Left lung (tissue), 10 donors: ENCODE results near the gene DLG4. TPM values are rescaled to one million over a fixed set of nuclear protein-coding genes. Genes with fewer than 3 reads are reported as not detected.

ENCODE experiments used
- ATAC-seq: fragments of 200-7000 bp; cut with Tn5 transposase; one replicate; pipeline ENCODE4 v1.9.1; 2020; ENCODE audit warnings: moderate library complexity
- DNase-seq, 4 donors: peaks; one replicate each; pipeline ENCODE4 v3.0.0-alpha.2; 2013 to 2020
- H3K27ac ChIP-seq, 2 donors: fragments of 200-600 bp; sonication (generic) in 1 of 2; one replicate each; pipeline versions ENCODE4 v1.5.0 to v1.8.0; 2020 to 2021
- H3K27me3 ChIP-seq, 2 donors: fragments of 200-600 bp; sonication (generic) in 1 of 2; one replicate each; pipeline versions ENCODE4 v1.5.0 to v1.8.0; 2020 to 2021
- H3K36me3 ChIP-seq, 2 donors: fragments of 200-600 bp; sonication (generic) in 1 of 2; one replicate each; pipeline versions ENCODE4 v1.5.0 to v1.8.0; 2020 to 2021
- H3K4me1 ChIP-seq, 2 donors: fragments of 200-600 bp; one replicate each; pipeline ENCODE4 v1.8.0; 2021
- H3K4me3 ChIP-seq, 2 donors: fragments of 200-600 bp; sonication (generic) in 1 of 2; one replicate each; pipeline versions ENCODE4 v1.5.0 to v1.8.0; 2020 to 2021; ENCODE audit warnings: mild to moderate bottlenecking in 1 of 2
- H3K9me3 ChIP-seq, 2 donors: fragments of 200-600 bp; sonication (generic) in 1 of 2; one replicate each; pipeline versions ENCODE4 v1.5.0 to v1.8.0; 2020 to 2021
- CTCF ChIP-seq, 2 donors: fragments of 200-600 bp; sonication (generic) in 1 of 2; IDR thresholded peaks; one replicate each; pipeline versions ENCODE4 v1.5.0 to v1.8.0; 2021; ENCODE audit warnings: antibody characterized with exemption in 2 of 2
- intact Hi-C, 2 donors: fragments of 100-400 bp; cut with DNase I; formaldehyde crosslinking; loops; one replicate each; pipeline versions ENCODE4 v1.11.2 to v1.14.2; 2022
- microRNA-seq, 2 donors: library from miRNA; unstranded; fragments of <30 nt; microRNA quantifications; one replicate each; pipeline ENCODE4, GENCODE V29; 2019
- polyA plus RNA-seq, 6 donors: library from polyadenylated mRNA; unstranded; fragments of 120-200 nt; gene quantifications; one replicate each; pipeline ENCODE4 v1.2.1, GENCODE V29; 2013; ENCODE audit not compliant: insufficient read length in 6 of 6
- total RNA-seq, 2 donors: library from RNA; stranded (reverse); fragmentation: NEBNext Ultra II Directional; extraction: Animal tissue kit (Norgen Biotek cat#: 25700); gene quantifications; one replicate each; pipeline ENCODE4 v1.2.1, GENCODE V29; 2021
- donor health status: DM: no; HTN: yes; CAD: no.
- donor health status: DM: no; HTN: no; CAD: no.

DLG4 gene
- total and polyA plus RNA-seq, 8 donors, result 25.9 to 60.0 (median 45.1) TPM

DNA sequence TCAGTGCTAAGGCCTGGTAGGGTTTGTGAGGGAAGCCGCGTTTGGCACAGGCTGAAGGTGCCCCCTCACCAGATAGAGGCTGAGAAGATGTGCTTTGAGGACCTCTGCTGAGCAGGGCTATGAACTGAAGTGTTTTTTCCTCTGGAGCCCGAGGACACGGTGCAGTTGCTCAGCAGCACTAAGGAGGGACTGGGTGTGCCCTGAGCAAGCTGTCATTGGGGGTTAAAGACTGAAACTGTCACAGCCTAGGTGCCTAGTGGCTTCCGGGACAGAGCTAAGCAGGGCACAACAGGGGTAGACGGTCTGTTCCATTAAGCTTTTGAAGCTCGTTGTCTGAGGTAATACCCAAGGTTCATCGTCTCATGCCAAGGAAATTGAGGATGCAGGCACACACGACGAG lies 80.2 kb downstream of the DLG4 start:
- DNase-seq (no peak), ATAC-seq (no peak)
- H3K36me3 ChIP-seq, result no peaks in the 10 kb centered on the region
- intact Hi-C loops, result loop anchor here in 1 of 2 donors (5.0 kb wide), 1 partner anchor 87 kb away; no protein-coding TSS in a partner anchor
- no peak for TF ChIP-seq CTCF (IDR thresholded peaks at IDR 0.05)
- H3K27ac ChIP-seq, result peak overlapping the region in 1 of 2 donors; percentile 67
- H3K27me3 ChIP-seq, result peaks cover 0 to 38% of the 10 kb centered on the region in 2 donors
- peaks cover 0 to 22% of the 10 kb centered on the region in 2 donors for H3K4me1 ChIP-seq
- peak overlapping the region in 1 of 2 donors; percentile 29 for H3K4me3 ChIP-seq
- no peaks in the 10 kb centered on the region for H3K9me3 ChIP-seq

- intact Hi-C loops, result loop anchor here in 1 of 2 donors (5.0 kb wide), 1 partner anchor 87 kb away; no protein-coding TSS in a partner anchor
- H3K27ac ChIP-seq, result peak overlapping the region; percentile 26 to 67
- H3K27me3 ChIP-seq, result peaks cover 0 to 39% of the 10 kb centered on the region in 2 donors
- H3K4me1 ChIP-seq, result peaks cover 0 to 27% of the 10 kb centered on the region in 2 donors
- peak overlapping the region in 1 of 2 donors; percentile 29 for H3K4me3 ChIP-seq
- DNase-seq (no peak), ATAC-seq (peak; percentile 13)
- TF ChIP-seq CTCF (IDR thresholded peaks at IDR 0.05), result no peak
- H3K36me3 ChIP-seq, result no peaks in the 10 kb centered on the region
- no peaks in the 10 kb centered on the region for H3K9me3 ChIP-seq
These were observed 80.7 kb downstream of the DLG4 start for GRCh38 chr17:7138800-7139381.

GRCh38 chr17:7137171-7137943 lies 82.3 kb downstream of the DLG4 start:
- no peak for TF ChIP-seq CTCF (IDR thresholded peaks at IDR 0.05)
- DNase-seq, result peak in 1 of 4 donors; percentile 70
- Histone ChIP-seq H3K4me1 (peaks cover 0 to 42% of the 10 kb centered on the region in 2 donors), H3K9me3 (no peaks in the 10 kb centered on the region), H3K27ac (peak overlapping the region; percentile 30 to 39), H3K4me3 (peak overlapping the region in 1 of 2 donors; percentile 29), H3K36me3 (no peaks in the 10 kb centered on the region), H3K27me3 (peaks cover 0 to 50% of the 10 kb centered on the region in 2 donors)
- ATAC-seq, result peak; percentile 42
- intact Hi-C loops, result loop anchor here in 1 of 2 donors (5.0 kb wide), 1 partner anchor 85 kb away; no protein-coding TSS in a partner anchor

Small RNA genes lying within 50 kb of the gene (microRNA-seq; reads per million reads assigned to microRNA genes)
- gene MIR324, result 1,145 to 1,240 reads per million in 2 donors

Other genes with a start within 250 kb of the DLG4 start
Only the 30 nearest of the 33 such genes appear.
- gene RNASEK, start 207.2 kb downstream of the DLG4 start, total RNA-seq, result 100 to 1,000 TPM; 279 to 284 TPM
- 100 to 1,000 TPM; 127 to 151 (median 134) TPM for gene RNASEK, start 207.2 kb downstream of the DLG4 start, polyA plus RNA-seq
- 10 to 100 TPM; 13.3 to 17.2 TPM for gene BCL6B, start 196.8 kb downstream of the DLG4 start, total RNA-seq
- gene BCL6B, start 196.8 kb downstream of the DLG4 start, polyA plus RNA-seq, result 10 to 100 TPM; 35.1 to 45.9 (median 37.0) TPM
- 10 to 100 TPM in 1 of 2 donors, 1 to 10 TPM in 1; 9.5 to 21.5 TPM for gene SLC16A13, start 183.8 kb downstream of the DLG4 start, total RNA-seq
- 1 to 10 TPM; 3.7 to 5.8 (median 4.6) TPM for gene SLC16A13, start 183.8 kb downstream of the DLG4 start, polyA plus RNA-seq
- gene SLC16A11, start 175.7 kb downstream of the DLG4 start, total RNA-seq, result 1 to 10 TPM; 1.2 to 2.5 TPM
- gene SLC16A11, start 175.7 kb downstream of the DLG4 start, polyA plus RNA-seq, result 1 to 10 TPM in 4 of 6 donors, under 1 TPM in 2; 0.74 to 1.5 (median 1.1) TPM
- gene CLEC10A, start 139.6 kb downstream of the DLG4 start, total RNA-seq, result 1 to 10 TPM; 7.8 to 9.6 TPM
- 1 to 10 TPM; 2.0 to 3.6 (median 3.6) TPM for gene CLEC10A, start 139.6 kb downstream of the DLG4 start, polyA plus RNA-seq
- gene ASGR2, start 105.0 kb downstream of the DLG4 start, total RNA-seq, result 1 to 10 TPM; 1.0 to 2.7 TPM
- under 1 TPM; 0.34 to 0.76 (median 0.51) TPM for gene ASGR2, start 105.0 kb downstream of the DLG4 start, polyA plus RNA-seq
- 1 to 10 TPM; 2.4 to 7.7 TPM for gene ASGR1, start 40.5 kb downstream of the DLG4 start, total RNA-seq
- gene ASGR1, start 40.5 kb downstream of the DLG4 start, polyA plus RNA-seq, result 10 to 100 TPM in 4 of 6 donors, 1 to 10 TPM in 2; 8.7 to 13.0 (median 11.0) TPM
- 100 to 1,000 TPM; 610 to 654 TPM for gene ACADVL, start 102 bp upstream of the DLG4 start, total RNA-seq
- 100 to 1,000 TPM; 285 to 403 (median 362) TPM for gene ACADVL, start 102 bp upstream of the DLG4 start, polyA plus RNA-seq
- gene DVL2, start 14.7 kb upstream of the DLG4 start, total RNA-seq, result 10 to 100 TPM; 36.9 to 46.3 TPM
- 10 to 100 TPM; 51.7 to 59.7 (median 54.6) TPM for gene DVL2, start 14.7 kb upstream of the DLG4 start, polyA plus RNA-seq
- 10 to 100 TPM; 31.1 to 45.4 TPM for gene PHF23, start 19.6 kb upstream of the DLG4 start, total RNA-seq
- 10 to 100 TPM; 32.8 to 51.2 (median 46.1) TPM for gene PHF23, start 19.6 kb upstream of the DLG4 start, polyA plus RNA-seq
- 100 to 1,000 TPM; 545 to 559 TPM for gene GABARAP, start 22.6 kb upstream of the DLG4 start, total RNA-seq
- 100 to 1,000 TPM; 442 to 526 (median 470) TPM for gene GABARAP, start 22.6 kb upstream of the DLG4 start, polyA plus RNA-seq
- gene CTDNEP1, start 31.9 kb upstream of the DLG4 start, total RNA-seq, result 100 to 1,000 TPM; 134 to 171 TPM
- gene CTDNEP1, start 31.9 kb upstream of the DLG4 start, polyA plus RNA-seq, result 100 to 1,000 TPM; 133 to 154 (median 146) TPM
- gene ELP5, start 32.4 kb upstream of the DLG4 start, total RNA-seq, result 10 to 100 TPM; 26.5 to 46.6 TPM
- 10 to 100 TPM; 36.6 to 49.7 (median 42.9) TPM for gene ELP5, start 32.4 kb upstream of the DLG4 start, polyA plus RNA-seq
- gene CLDN7, start 42.6 kb upstream of the DLG4 start, total RNA-seq, result 100 to 1,000 TPM; 187 to 197 TPM
- gene CLDN7, start 42.6 kb upstream of the DLG4 start, polyA plus RNA-seq, result 10 to 100 TPM; 26.0 to 37.0 (median 34.8) TPM
- gene SLC2A4, start 61.9 kb upstream of the DLG4 start, total RNA-seq, result under 1 TPM; 0.60 to 0.85 TPM
- 1 to 10 TPM in 4 of 6 donors, under 1 TPM in 2; 0.93 to 1.5 (median 1.3) TPM for gene SLC2A4, start 61.9 kb upstream of the DLG4 start, polyA plus RNA-seq
- under 1 TPM; 0.37 to 0.67 TPM for gene YBX2, start 74.8 kb upstream of the DLG4 start, total RNA-seq
- 1 to 10 TPM; 1.3 to 2.5 (median 1.6) TPM for gene YBX2, start 74.8 kb upstream of the DLG4 start, polyA plus RNA-seq
- 100 to 1,000 TPM; 307 to 622 TPM for gene EIF5A, start 87.8 kb upstream of the DLG4 start, total RNA-seq
- gene EIF5A, start 87.8 kb upstream of the DLG4 start, polyA plus RNA-seq, result 100 to 1,000 TPM; 213 to 323 (median 262) TPM
- gene GPS2, start 95.5 kb upstream of the DLG4 start, total RNA-seq, result 10 to 100 TPM; 48.2 to 54.9 TPM
- gene GPS2, start 95.5 kb upstream of the DLG4 start, polyA plus RNA-seq, result 100 to 1,000 TPM in 1 of 6 donors, 10 to 100 TPM in 5; 73.0 to 102 (median 81.9) TPM
- gene NEURL4, start 109.5 kb upstream of the DLG4 start, total RNA-seq, result 10 to 100 TPM; 27.8 to 35.2 TPM
- gene NEURL4, start 109.5 kb upstream of the DLG4 start, polyA plus RNA-seq, result 10 to 100 TPM; 22.2 to 36.8 (median 27.9) TPM
- 10 to 100 TPM in 1 of 2 donors, 1 to 10 TPM in 1; 9.9 to 51.4 TPM for gene ACAP1, start 116.7 kb upstream of the DLG4 start, total RNA-seq
- gene ACAP1, start 116.7 kb upstream of the DLG4 start, polyA plus RNA-seq, result 10 to 100 TPM in 2 of 6 donors, 1 to 10 TPM in 4; 6.7 to 11.3 (median 8.1) TPM
- 10 to 100 TPM; 10.3 to 10.7 TPM for gene KCTD11, start 132.3 kb upstream of the DLG4 start, total RNA-seq
- 10 to 100 TPM in 3 of 6 donors, 1 to 10 TPM in 3; 8.3 to 13.1 (median 9.9) TPM for gene KCTD11, start 132.3 kb upstream of the DLG4 start, polyA plus RNA-seq
- gene TMEM95, start 135.3 kb upstream of the DLG4 start, total RNA-seq, result not detected
- gene TMEM95, start 135.3 kb upstream of the DLG4 start, polyA plus RNA-seq, result not detected
- 1 to 10 TPM; 6.1 to 6.4 TPM for gene TNK1, start 161.3 kb upstream of the DLG4 start, total RNA-seq
- 1 to 10 TPM; 5.3 to 8.7 (median 6.4) TPM for gene TNK1, start 161.3 kb upstream of the DLG4 start, polyA plus RNA-seq
- 10 to 100 TPM; 42.0 to 42.7 TPM for gene PLSCR3, start 174.7 kb upstream of the DLG4 start, total RNA-seq
- 10 to 100 TPM; 46.0 to 62.5 (median 57.7) TPM for gene PLSCR3, start 174.7 kb upstream of the DLG4 start, polyA plus RNA-seq
- gene TMEM256, start 184.3 kb upstream of the DLG4 start, total RNA-seq, result 10 to 100 TPM; 50.7 to 56.0 TPM
- gene TMEM256, start 184.3 kb upstream of the DLG4 start, polyA plus RNA-seq, result 10 to 100 TPM; 70.7 to 75.7 (median 72.5) TPM
- 10 to 100 TPM; 14.8 to 20.1 TPM for gene NLGN2, start 188.0 kb upstream of the DLG4 start, total RNA-seq
- 10 to 100 TPM; 25.3 to 34.4 (median 30.1) TPM for gene NLGN2, start 188.0 kb upstream of the DLG4 start, polyA plus RNA-seq
- gene SPEM1, start 200.5 kb upstream of the DLG4 start, total RNA-seq, result not detected
- gene SPEM1, start 200.5 kb upstream of the DLG4 start, polyA plus RNA-seq, result not detected
- gene SPEM2, start 205.8 kb upstream of the DLG4 start, total RNA-seq, result not detected
- gene SPEM2, start 205.8 kb upstream of the DLG4 start, polyA plus RNA-seq, result not detected
- gene SPEM3, start 209.0 kb upstream of the DLG4 start, total RNA-seq, result not detected
- not detected for gene SPEM3, start 209.0 kb upstream of the DLG4 start, polyA plus RNA-seq
- gene TMEM102, start 215.6 kb upstream of the DLG4 start, total RNA-seq, result 1 to 10 TPM; 7.2 to 9.6 TPM
- 1 to 10 TPM; 2.1 to 3.3 (median 2.6) TPM for gene TMEM102, start 215.6 kb upstream of the DLG4 start, polyA plus RNA-seq